GM18520 (cell line): Measurements from ENCODE around the gene PHLPP2.

Experiments used
- ATAC-seq: cut with Tn5 transposase; IDR thresholded peaks from one replicate; pipeline ENCODE4 v1.9.1; 2021; ENCODE audit not compliant: unreplicated experiment

The PHLPP2 gene

DNA sequence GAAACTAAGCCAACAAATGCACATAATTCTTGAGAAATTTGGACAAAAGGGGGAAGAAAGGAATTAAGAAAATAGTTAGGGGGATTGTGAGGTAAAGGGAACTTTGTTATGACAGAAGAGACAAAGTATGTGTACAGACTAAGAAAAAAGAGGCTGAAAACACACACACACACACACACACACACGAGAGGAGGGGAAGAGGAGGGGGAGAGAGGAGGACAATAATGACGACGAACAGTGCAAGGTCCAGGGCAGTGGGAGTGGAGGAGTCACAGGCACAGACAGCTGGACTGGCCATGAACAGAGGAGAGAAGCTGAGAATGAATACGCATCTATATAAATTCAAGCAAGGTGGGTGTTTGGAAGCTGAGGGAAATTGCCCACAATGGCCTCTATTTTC, 54.0 kb downstream of the PHLPP2 start:
- no peak for ATAC-seq

GRCh38 chr16:71669926-71670536, 54.5 kb downstream of the PHLPP2 start:
- no peak for ATAC-seq

- no peak for ATAC-seq
These were observed 57.4 kb downstream of the PHLPP2 start for GRCh38 chr16:71666928-71667707.

DNA sequence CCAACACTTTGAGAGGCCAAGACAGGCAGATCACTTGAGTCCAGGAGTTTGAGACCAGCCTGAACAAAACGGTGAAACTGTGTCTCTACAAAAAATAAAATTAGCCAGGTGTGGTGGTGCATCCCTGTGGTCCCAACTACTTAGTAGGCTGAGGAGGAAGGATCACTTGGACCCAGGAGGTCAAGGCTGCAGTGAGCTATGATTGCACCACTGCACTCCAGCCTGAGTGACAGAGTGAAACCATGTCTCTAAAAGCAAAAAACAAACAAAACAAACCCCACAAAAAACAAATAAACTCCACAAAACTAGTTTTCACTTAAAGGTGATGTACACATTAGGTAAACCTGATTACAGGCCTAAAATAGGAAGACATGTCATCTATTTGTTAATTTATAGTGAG, 58.2 kb downstream of the PHLPP2 start:
- no peak for ATAC-seq

DNA sequence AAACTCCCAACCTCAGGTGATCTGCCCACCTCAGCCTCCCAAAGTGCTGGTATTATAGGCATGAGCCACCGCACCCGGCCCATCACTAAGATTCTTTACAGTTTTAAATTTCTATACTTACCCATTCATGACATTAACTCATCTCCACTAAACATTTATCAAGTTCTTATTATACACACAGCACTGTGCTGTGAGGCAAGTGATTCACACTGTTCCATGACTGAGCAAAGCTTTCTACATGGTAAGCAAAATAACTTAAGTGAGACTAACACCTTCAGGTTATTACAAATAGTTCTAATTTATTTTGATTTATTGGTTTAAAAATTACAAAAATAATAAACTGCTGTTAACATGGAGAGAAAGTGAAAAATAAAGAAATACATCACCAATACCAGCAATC, 65.0 kb downstream of the PHLPP2 start:
- ATAC-seq = no peak

GRCh38 chr16:71658771-71659170, 65.7 kb downstream of the PHLPP2 start:
- no peak for ATAC-seq

- ATAC-seq = no peak
These were observed 74.8 kb downstream of the PHLPP2 start for GRCh38 chr16:71649704-71650103.

DNA sequence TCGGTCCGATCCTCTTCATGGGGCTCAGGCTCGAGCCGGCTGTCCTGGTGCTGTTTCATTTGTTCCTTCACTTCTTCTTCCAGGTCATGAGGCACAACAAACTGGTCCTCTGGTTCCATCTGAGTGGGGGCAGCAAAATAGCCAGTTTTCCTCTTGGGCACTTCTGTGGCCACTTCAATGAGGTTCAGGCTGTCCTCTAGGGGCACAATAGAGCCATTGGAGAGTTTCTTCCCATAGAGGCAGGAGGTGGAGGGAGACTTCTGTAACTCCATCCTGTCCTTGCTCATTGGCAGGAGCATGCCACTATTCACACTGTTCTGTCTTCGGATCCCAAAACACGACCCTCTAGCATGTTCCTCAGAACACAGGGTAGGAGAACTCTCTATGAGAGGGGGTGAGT, 75.6 kb downstream of the PHLPP2 start:
- no peak for ATAC-seq

GRCh38 chr16:71648162-71648561, 76.3 kb downstream of the PHLPP2 start:
- ATAC-seq = no peak

DNA sequence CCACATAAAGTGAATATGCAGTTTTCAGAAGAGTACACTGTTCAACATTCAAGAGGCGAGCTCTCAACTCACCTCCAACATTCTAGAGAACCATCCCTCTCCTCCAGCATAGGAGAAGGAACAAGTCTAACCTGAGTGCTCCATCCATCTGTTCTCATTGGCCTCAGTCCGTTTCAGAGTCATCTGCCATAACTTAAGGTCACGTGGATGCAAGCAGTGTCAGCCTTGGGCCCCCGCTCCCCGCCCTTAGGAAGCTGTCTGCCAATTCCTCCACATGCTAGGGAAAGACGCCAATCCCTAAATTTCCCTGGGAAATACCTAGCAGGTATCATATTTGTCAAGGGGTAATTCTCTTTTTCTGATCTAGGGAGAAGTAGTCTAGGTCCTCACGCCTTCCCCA, 77.1 kb downstream of the PHLPP2 start:
- no peak for ATAC-seq

DNA sequence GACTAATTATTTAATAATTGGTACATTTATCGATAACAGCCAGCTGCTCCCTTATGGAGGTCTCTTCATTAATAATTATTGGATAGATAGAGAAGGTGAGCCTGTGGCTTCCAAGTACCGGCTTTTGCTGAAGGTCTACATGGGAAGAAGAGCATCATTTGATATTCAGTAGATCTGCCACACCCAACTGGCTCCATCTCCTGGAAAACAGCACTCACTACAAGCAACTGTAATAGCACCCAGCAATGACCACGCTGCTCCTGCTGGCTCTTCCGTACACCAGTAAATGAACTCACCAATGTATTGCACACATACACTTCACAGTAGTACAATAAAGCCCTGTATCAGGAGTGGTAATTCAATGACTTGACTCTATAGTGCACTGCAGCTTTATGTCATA, 79.1 kb downstream of the PHLPP2 start:
- ATAC-seq = no peak

- no peak for ATAC-seq
These were observed 87.1 kb downstream of the PHLPP2 start for GRCh38 chr16:71637398-71637797.

DNA sequence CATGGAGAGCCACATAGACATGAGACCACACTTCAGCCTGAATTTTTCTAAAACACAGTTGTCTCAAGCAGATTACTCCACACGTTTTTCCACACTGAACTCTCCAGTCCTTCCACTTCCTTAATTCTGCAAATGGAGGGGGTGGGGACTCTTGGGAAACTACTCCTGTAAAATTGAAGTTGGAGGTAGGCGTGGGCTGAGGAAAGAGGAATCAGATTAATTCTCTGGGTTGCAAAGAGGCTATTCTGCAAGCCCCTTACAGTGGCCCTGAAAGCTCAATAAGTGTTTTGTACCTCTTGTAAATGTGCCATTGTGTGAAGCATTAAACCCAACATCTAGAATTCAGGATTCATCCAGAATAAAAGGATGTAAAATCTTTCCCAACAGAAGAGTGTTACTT, 88.9 kb downstream of the PHLPP2 start:
- ATAC-seq = no peak

DNA sequence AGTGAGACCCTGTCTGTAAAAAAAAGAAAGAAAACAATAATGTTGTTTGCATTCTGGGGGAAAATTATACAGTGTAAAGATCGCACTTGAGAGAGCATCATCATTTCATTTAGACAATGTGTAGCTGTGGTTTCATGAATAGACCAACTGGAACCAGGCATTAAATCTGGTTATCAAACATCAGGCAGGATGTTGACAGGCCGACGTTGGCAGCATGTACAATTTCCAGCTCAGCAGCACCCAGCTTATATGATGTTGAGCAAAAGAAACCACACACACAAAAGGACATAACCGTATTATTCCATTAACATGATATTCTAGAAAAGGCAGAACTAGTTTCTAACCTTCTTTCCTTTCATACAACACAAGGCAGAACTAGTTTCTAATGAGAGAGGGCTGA, 92.7 kb downstream of the PHLPP2 start:
- ATAC-seq = no peak

- ATAC-seq = no peak
These were observed 93.7 kb downstream of the PHLPP2 start for GRCh38 chr16:71630808-71631207.

GRCh38 chr16:71629278-71630016, 95.1 kb downstream of the PHLPP2 start:
- no peak for ATAC-seq

GRCh38 chr16:71628810-71629209, 95.7 kb downstream of the PHLPP2 start:
- ATAC-seq = no peak

DNA sequence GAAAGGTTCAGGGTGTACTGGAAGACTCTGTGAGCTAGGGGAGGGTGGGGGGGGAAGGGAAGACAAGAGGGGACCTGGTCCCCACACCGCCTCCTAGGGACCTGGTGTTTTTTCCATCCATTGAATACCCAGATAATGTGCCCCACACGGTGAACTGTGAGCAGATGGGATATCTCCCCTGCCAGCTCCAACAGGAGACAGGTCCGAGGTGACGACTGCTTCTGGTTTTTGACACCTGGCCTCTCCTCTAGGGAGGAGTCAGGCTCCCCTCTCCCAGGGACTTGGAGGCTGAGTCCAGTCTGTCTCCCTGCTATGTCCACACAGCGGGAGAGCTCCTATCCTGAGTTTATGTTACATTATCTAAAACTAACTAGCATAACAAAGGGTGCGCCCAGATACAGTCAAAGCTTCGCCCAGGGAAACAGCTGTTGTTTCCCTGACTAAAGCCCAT, 96.7 kb downstream of the PHLPP2 start:
- ATAC-seq = no peak

DNA sequence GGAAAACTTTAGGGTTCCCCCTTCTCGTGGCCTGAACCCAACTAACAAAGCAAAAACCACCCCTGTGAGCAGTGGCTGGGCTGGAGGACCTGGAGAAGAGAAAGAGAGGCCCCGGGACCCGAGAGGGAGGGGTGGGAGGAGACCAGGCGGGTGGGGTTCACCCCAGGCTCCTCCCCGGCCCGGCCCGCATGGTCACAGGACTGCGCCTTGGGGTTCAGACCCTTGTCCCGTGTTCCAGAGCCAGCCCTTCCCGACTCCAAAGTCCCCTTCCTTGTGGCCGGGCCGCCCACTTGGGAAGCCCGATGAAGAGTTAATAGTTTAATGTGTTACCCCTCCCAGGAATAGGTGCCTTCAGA, 97.7 kb downstream of the PHLPP2 start:
- no peak for ATAC-seq

GRCh38 chr16:71626018-71626857, 98.3 kb downstream of the PHLPP2 start, which contains the start of gene MARVELD3:
TSS of gene MARVELD3 (plus strand) at chr16:71626184. CDS start at chr16:71626230, 46 bp downstream.
- ATAC-seq = no peak
